K562 (cell line): ENCODE results near the gene KIF5A. TPM values are rescaled to one million over a fixed set of nuclear protein-coding genes. Genes with fewer than 3 reads are reported as not detected.

Experiments used
- MCM5 ChIP-seq: fragments of 450-650 bp; IDR thresholded peaks from 2 replicates; pipeline ENCODE4 v1.6.1; 2016; ENCODE audit warnings: low read depth
- PHB ChIP-seq: fragments of 250-450 bp; sonication (Bioruptor Pico); IDR thresholded peaks from 2 replicates; pipeline ENCODE4 v1.5.0; 2021
- RBFOX2 ChIP-seq: fragments of 200-400 bp; formaldehyde crosslinking; IDR thresholded peaks from 2 replicates; pipeline ENCODE4 v1.6.1; 2017; ENCODE audit warnings: low read depth, mild to moderate bottlenecking, low read length, moderate library complexity
- RBM17 ChIP-seq: fragments of 200-400 bp; formaldehyde crosslinking; IDR thresholded peaks from 2 replicates; pipeline ENCODE4 v1.6.1; 2017; ENCODE audit warnings: low read depth, mild to moderate bottlenecking, low read length, borderline replicate concordance
- ZNF224 ChIP-seq: sonication (generic); formaldehyde crosslinking; IDR thresholded peaks from 2 replicates; pipeline ENCODE4 v1.8.0; 2022; ENCODE audit warnings: mild to moderate bottlenecking, missing genetic modification reagents
- ZNF324 ChIP-seq: fragments of 250-450 bp; sonication (Bioruptor Pico); IDR thresholded peaks from 2 replicates; pipeline ENCODE4 v1.4.0; 2020; ENCODE audit warnings: mild to moderate bottlenecking
- ZNF41 ChIP-seq: fragments of 250-450 bp; sonication (Bioruptor Pico); conservative IDR thresholded peaks from 2 replicates; pipeline ENCODE4 v1.4.0; 2020; ENCODE audit warnings: mild to moderate bottlenecking
- polyA plus RNA-seq, 8 experiments: library from polyadenylated mRNA; depleted of rRNA in 4 of 8; stranded (reverse) in 5 of 8; unstranded in 3 of 8; fragments of >200 nt; fragmentation: Nextera tagmentation in 2 of 8; fragmentation: Illumina TruSeq in 1 of 8; extraction: Ambion mirVana in 2 of 8; extraction: Trizol in 1 of 8; gene quantifications; 2 replicates each; pipeline versions ENCODE4 v1.2.1 to v1.2.3, GENCODE V29; 2011 to 2014; ENCODE audit warnings: inconsistent platforms in 1 of 8, missing spikeins in 1 of 8
- total RNA-seq, 7 experiments: library from RNA; depleted of rRNA in 6 of 7; stranded (reverse); fragments of >200 nt in 6 of 7; fragmentation: Illumina TruSeq in 2 of 7; extraction: Trizol in 2 of 7; gene quantifications; 2 replicates each; pipeline versions ENCODE4 v1.2.1 to v1.2.3, GENCODE V29; 2011 to 2021; ENCODE audit warnings: low replicate concordance in 1 of 7
- TF ChIP-seq, protein P1 (sequence below): IDR thresholded peaks from 3 replicates; pipeline ENCODE4 v1.6.1; 2011; ENCODE audit warnings: borderline replicate concordance, mild to moderate bottlenecking, moderate library complexity; ENCODE audit not compliant: insufficient read length; ENCODE audit errors: extremely low read depth
- TF ChIP-seq, protein P2 (sequence below), 2 experiments: fragments of 150-350 bp in 1 of 2; IDR thresholded peaks; 2 replicates each; pipeline ENCODE4 v1.6.1; 2012 to 2016; ENCODE audit warnings: low read depth in 2 of 2, low read length in 2 of 2, mild to moderate bottlenecking in 1 of 2, moderate library complexity in 1 of 2
- TF ChIP-seq, protein P3 (sequence below), 2 experiments: IDR thresholded peaks; 2 replicates each; pipeline ENCODE4 v1.6.1; 2012; ENCODE audit warnings: improper control_type of control experiment in 2 of 2, low read depth in 2 of 2, low read length in 2 of 2, borderline replicate concordance in 1 of 2
- TF ChIP-seq, protein P4 (sequence below), 2 experiments: fragments of 250-450 bp in 1 of 2; fragments of 450-650 bp in 1 of 2; sonication (Bioruptor Pico) in 1 of 2; IDR thresholded peaks; 2 replicates each; pipeline versions ENCODE4 v1.6.1 to v1.8.0; 2016 to 2021; ENCODE audit warnings: mild to moderate bottlenecking in 2 of 2, moderate library complexity in 2 of 2, missing compliant biosample characterization in 1 of 2, missing genetic modification characterization in 1 of 2
- TF ChIP-seq, protein P5 (sequence below): sonication (generic); formaldehyde crosslinking; IDR thresholded peaks from 2 replicates; pipeline ENCODE4 v1.5.0; 2020; ENCODE audit warnings: missing genetic modification reagents
- TF ChIP-seq, protein P6 (sequence below): fragments of 450-650 bp; formaldehyde crosslinking; IDR thresholded peaks from 2 replicates; pipeline ENCODE4 v1.4.0; 2020; ENCODE audit warnings: mild to moderate bottlenecking, moderate library complexity

The KIF5A gene
- total and polyA plus RNA-seq, 9 of the 15 experiments (the other 6 are each of a cell fraction or from before 2014, with no cell fraction given), result 3.4 to 17.7 (median 8.0) TPM

DNA sequence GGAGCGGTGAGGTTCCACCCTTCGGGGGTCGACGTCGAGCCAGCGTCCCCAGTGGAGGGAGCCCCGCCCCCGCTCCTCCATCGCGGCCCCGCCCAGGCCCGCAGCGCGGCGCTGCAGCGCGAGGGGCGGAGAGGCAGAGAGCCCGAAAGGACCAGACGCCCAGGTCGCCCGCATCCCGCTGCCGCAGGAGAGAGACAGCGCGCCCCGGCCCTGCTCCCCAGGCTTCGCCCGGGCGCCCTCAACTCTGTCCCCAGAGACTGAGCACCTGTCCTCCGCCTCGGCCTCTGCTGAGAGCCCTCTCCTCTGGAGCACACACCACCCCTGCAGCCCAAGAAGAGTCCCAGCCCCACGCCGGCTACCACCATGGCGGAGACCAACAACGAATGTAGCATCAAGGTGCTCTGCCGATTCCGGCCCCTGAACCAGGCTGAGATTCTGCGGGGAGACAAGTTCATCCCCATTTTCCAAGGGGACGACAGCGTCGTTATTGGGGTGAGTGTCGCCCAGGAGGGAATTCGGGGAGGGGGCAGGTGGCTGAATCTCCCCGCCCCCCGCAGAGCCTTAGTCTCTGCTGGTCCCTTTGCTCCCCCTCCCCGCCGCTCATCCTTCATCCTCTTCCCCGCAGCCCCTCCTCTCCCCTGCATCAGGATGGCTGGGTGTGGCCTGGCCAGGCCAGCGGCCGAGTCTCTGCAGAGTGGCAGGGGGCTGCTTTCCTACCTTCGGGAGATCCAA is at the start of gene KIF5A (continued):
- TF ChIP-seq, protein P1, sequence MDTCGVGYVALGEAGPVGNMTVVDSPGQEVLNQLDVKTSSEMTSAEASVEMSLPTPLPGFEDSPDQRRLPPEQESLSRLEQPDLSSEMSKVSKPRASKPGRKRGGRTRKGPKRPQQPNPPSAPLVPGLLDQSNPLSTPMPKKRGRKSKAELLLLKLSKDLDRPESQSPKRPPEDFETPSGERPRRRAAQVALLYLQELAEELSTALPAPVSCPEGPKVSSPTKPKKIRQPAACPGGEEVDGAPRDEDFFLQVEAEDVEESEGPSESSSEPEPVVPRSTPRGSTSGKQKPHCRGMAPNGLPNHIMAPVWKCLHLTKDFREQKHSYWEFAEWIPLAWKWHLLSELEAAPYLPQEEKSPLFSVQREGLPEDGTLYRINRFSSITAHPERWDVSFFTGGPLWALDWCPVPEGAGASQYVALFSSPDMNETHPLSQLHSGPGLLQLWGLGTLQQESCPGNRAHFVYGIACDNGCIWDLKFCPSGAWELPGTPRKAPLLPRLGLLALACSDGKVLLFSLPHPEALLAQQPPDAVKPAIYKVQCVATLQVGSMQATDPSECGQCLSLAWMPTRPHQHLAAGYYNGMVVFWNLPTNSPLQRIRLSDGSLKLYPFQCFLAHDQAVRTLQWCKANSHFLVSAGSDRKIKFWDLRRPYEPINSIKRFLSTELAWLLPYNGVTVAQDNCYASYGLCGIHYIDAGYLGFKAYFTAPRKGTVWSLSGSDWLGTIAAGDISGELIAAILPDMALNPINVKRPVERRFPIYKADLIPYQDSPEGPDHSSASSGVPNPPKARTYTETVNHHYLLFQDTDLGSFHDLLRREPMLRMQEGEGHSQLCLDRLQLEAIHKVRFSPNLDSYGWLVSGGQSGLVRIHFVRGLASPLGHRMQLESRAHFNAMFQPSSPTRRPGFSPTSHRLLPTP, result no peak
- TF ChIP-seq PHB (CRISPR knock-in tag), result no peak
- TF ChIP-seq, protein P2, sequence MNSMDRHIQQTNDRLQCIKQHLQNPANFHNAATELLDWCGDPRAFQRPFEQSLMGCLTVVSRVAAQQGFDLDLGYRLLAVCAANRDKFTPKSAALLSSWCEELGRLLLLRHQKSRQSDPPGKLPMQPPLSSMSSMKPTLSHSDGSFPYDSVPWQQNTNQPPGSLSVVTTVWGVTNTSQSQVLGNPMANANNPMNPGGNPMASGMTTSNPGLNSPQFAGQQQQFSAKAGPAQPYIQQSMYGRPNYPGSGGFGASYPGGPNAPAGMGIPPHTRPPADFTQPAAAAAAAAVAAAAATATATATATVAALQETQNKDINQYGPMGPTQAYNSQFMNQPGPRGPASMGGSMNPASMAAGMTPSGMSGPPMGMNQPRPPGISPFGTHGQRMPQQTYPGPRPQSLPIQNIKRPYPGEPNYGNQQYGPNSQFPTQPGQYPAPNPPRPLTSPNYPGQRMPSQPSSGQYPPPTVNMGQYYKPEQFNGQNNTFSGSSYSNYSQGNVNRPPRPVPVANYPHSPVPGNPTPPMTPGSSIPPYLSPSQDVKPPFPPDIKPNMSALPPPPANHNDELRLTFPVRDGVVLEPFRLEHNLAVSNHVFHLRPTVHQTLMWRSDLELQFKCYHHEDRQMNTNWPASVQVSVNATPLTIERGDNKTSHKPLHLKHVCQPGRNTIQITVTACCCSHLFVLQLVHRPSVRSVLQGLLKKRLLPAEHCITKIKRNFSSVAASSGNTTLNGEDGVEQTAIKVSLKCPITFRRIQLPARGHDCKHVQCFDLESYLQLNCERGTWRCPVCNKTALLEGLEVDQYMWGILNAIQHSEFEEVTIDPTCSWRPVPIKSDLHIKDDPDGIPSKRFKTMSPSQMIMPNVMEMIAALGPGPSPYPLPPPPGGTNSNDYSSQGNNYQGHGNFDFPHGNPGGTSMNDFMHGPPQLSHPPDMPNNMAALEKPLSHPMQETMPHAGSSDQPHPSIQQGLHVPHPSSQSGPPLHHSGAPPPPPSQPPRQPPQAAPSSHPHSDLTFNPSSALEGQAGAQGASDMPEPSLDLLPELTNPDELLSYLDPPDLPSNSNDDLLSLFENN (IDR thresholded peaks at IDR 0.05; ENCODE audit: low read depth in 2 of 2, low read length in 2 of 2), result no peak
- TF ChIP-seq ZNF224 (CRISPR knock-in tag), result no peak
- no peak for TF ChIP-seq MCM5
- no peak for TF ChIP-seq ZNF41 (CRISPR knock-in tag)
- TF ChIP-seq, protein P3, sequence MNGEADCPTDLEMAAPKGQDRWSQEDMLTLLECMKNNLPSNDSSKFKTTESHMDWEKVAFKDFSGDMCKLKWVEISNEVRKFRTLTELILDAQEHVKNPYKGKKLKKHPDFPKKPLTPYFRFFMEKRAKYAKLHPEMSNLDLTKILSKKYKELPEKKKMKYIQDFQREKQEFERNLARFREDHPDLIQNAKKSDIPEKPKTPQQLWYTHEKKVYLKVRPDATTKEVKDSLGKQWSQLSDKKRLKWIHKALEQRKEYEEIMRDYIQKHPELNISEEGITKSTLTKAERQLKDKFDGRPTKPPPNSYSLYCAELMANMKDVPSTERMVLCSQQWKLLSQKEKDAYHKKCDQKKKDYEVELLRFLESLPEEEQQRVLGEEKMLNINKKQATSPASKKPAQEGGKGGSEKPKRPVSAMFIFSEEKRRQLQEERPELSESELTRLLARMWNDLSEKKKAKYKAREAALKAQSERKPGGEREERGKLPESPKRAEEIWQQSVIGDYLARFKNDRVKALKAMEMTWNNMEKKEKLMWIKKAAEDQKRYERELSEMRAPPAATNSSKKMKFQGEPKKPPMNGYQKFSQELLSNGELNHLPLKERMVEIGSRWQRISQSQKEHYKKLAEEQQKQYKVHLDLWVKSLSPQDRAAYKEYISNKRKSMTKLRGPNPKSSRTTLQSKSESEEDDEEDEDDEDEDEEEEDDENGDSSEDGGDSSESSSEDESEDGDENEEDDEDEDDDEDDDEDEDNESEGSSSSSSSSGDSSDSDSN (IDR thresholded peaks at IDR 0.05; ENCODE audit: borderline replicate concordance in 1 of 2, low read depth in 2 of 2, low read length in 2 of 2), result 0 out of 4 replicates have a peak, but pooled peaks of 1 of the 2 experiments have one; percentile 57
- TF ChIP-seq, protein P4, sequence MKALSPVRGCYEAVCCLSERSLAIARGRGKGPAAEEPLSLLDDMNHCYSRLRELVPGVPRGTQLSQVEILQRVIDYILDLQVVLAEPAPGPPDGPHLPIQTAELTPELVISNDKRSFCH (CRISPR knock-in tag; IDR thresholded peaks at IDR 0.05), result no peak
- TF ChIP-seq, protein P4 (tag; IDR thresholded peaks at IDR 0.05), result no peak
- TF ChIP-seq, protein P5, sequence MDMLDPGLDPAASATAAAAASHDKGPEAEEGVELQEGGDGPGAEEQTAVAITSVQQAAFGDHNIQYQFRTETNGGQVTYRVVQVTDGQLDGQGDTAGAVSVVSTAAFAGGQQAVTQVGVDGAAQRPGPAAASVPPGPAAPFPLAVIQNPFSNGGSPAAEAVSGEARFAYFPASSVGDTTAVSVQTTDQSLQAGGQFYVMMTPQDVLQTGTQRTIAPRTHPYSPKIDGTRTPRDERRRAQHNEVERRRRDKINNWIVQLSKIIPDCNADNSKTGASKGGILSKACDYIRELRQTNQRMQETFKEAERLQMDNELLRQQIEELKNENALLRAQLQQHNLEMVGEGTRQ, result no peak
- no peak for TF ChIP-seq RBM17
- TF ChIP-seq RBFOX2, result peak; percentile 90
- no peak for TF ChIP-seq ZNF324
- TF ChIP-seq, protein P6, sequence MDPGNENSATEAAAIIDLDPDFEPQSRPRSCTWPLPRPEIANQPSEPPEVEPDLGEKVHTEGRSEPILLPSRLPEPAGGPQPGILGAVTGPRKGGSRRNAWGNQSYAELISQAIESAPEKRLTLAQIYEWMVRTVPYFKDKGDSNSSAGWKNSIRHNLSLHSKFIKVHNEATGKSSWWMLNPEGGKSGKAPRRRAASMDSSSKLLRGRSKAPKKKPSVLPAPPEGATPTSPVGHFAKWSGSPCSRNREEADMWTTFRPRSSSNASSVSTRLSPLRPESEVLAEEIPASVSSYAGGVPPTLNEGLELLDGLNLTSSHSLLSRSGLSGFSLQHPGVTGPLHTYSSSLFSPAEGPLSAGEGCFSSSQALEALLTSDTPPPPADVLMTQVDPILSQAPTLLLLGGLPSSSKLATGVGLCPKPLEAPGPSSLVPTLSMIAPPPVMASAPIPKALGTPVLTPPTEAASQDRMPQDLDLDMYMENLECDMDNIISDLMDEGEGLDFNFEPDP (CRISPR knock-in tag), result no peak
